NCI-H2171 (cell line): ENCODE data around the gene RNF114.

Experiments used
- DNase-seq: peaks from one replicate; lab custom pipeline; 2025; lab: John Stamatoyannopoulos, UW

RNF114 gene

DNA sequence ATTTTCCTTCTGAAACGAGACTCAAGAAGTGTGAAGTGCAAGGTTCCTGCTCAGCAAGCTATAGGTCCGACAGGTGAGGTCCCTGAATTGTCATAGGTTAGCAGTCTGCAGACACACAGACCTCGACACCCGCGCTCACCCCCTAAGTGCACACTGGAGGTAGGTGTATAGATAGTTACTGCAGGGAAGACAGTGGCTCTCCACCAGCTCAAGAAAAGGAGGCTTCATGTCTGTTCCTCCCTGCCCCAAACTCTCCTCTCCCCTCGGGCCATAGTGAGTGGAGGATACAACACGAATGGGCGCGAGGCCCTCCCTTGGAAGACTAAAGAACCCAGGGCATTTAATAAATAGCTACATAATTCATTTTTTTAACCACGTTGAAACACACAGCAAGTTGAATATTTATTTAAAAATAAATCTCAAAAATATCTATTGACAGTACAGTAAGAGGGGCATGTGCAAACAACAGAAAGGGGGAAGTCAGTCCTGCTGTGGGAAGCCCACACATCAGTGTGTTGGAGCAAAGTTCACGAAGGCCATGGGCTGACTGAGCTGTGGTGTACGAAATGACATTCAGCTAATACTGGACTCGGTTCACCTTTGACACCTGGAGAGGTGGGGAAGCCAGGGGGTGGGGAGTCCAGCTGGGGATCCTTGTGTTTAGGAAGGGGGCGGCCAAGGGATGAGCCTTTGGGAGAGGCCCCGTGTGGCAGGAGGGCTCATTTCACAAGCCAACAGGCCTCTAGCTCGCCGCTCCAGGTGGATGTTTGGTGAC lies 31.6 kb upstream of the RNF114 start:
- DNase-seq = no peak

DNA sequence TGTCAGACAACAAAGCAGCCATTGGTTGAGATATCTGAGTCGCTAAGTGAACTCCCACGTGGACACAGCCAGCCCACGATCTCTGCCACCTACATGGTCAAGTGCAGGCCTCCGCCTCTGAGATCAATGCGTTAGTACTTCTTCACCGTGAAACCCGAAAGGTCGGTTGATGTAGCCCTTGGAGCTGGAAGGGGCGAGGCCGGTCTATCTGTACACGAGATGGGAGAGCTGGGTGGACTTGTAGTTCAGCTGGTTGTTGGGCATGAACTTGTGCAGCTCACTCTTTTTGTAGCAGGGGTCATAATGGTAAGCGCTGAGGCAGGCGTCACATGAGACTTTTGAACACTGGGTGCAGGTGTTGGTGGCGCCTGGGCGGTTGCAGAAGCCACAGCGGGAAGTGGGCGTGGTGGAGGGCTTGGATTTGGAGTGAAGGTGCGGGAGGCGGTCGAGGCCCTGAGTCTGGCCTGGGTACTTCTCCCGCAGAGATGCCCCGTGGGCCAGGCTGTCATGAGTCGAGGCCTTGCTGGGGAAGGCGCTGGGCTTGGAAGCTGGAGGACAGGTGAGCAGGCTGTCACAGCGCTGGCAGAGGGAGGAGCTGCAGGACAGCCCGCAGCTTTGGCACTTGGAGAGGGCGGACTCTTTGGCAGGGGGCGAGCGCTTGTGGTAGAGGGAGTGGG lies 30.6 kb upstream of the RNF114 start:
- DNase-seq = no peak

DNA sequence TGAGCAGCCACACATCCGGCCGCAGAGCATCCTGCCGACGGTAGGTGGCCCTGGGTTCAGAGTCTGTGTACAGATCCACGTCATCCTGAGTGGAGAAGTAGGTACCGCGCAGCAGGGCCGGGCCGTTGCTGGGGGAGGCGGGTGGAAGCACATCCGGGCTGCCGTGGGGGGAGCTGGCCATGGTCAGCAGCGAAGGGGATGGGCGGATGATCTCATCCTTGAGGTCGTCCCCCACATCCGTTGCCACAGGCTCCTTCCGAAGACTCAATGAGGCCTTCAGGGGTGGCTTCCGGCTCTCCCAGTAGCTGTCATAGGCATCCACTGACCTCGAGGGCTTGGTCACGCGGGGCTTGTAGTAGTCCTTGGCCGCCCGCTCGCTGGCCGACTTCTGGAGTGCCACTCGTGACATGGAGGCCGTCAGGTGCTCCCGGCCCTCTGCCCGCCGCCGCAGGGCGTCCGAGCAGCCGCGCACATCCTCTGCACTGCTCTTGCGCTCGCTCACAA lies 30.0 kb upstream of the RNF114 start:
- no peak for DNase-seq

DNA sequence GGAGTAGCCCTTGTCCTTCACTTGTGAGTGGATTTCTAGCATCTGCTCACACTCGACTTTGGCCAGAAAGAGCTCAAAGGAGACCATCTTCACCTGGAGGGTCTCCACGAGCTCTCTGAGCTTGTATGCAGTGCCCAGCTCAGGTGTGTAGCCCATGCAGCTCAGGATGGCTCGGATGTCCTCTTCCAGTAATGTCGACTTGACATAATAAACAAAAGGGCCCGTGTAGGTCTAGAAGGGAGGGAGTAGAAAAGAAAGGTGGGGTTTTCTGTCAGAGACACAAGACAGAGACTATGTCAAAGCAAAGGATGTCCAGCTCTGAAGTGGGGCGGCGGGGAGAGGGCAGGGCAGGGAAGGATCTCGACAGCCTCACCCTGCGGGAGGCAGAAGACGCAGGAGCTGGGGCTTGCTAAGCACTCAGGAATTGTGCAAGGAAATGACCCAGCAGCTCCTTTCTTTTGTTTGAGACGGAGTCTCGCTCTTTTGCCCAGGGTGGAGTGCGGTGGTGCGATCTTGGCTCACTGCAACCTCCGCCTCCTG lies 29.5 kb upstream of the RNF114 start:
- DNase-seq = no peak

DNA sequence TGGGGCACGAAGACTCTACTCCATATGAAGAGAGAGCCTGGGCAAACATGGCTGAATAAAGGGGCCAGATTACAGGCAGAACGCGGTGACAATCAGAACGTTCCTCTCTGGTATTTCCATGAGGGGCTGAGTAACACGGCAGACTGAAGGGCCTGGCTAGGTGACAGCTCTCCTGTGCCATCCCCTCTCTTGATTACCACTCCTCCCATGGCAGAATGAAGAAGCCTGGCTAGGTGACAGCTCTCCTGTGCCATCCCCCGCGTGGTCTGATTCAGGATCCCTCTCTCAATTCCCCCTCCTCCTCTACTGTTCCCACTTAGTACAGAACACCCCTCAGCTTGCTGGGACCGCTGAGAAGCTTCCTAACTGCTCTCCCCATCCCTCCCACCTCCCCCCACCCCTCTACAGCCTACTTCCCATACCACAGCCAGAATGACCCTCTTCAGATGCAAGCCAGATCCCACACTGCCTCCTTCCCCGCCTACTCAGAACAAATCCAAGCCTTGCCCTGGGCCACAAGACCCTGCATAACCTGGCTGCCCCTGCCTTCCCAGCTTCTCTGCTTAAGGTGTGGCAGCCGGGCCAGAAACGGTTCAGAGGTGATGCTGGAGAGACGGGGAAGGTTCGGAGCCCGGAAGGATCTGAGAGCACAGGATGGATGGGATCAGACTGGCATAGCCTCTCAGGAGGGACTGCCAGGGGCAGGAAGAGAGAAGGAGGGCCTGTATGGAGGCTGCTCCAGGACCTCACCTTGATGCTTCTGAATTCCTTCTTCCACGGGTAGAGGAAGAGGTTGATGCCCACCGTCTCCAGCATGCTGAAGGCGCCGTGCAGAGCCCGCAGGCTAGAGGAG lies 28.6 kb upstream of the RNF114 start:
- no peak for DNase-seq

DNA sequence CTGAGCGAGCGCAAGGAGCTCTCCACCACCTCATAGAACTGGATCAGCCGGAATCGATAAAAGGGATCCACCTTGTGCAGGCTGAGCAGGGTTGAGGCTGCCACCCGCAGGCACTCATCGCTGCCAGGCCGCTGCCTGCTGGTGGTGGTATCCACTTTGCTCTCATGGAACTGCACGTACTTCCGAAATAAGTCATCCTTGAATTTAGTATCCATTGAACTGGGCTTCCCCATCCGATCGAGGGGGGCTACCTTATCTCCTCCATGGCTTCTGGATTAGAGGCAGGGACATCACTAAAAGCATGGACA lies 28.0 kb upstream of the RNF114 start:
- DNase-seq = no peak

DNA sequence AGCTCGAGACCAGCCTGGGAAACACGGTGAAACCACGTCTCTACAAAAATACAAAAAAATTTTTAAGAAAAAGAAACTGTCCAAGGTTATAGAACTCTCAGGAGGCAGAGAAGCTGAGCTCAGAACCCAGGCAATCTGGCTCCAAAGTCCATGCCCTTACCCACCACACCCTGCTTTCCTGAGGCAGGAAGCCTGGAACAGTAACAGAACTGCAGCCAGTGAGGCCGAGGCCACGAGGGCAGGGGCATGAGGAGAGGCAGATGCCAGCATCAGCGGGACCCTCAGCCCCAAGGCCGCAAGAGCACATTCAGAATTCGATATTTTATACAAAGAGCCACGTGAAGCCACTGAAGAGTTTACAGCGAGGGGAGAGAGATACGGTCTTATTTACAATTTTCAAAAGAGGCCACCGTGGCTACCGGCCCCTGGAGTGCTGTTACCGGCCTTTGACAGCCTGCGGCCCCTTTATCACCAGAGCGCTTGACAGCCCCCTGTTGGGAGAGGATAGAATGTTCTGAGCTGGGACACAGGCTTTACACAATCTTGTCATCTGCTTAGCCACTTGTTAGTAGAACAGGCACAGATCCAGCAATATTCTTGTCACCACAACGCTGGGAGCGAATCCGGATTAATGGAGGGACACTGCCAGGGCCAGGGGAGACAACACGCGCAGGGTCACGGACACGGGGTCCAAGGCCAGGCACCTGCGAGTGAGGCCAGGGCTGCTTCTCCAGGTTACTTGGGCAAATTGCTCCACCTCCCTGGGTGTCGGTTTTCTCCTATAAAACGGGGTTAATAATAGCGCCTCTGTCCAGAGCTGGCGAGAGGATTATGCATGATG lies 26.5 kb upstream of the RNF114 start:
- DNase-seq = no peak

DNA sequence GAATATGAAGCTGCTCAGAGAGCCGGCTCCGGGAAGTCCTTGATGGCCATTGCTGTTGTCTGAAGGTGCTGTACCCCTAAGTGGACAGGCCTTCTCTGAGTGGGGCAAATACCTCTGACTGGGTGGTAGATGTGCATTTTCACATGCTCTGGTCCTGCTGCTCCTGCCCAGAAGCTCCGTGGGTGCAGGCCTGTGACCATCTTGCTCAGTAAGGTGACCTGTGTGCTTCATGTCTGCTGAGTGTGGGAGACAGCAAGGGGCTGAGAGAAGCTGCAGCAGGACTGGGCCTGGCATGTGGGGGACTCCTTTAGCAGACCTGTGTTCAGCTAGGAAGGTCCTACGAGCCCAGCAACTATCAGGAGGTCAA lies 25.9 kb upstream of the RNF114 start:
- no peak for DNase-seq

DNA sequence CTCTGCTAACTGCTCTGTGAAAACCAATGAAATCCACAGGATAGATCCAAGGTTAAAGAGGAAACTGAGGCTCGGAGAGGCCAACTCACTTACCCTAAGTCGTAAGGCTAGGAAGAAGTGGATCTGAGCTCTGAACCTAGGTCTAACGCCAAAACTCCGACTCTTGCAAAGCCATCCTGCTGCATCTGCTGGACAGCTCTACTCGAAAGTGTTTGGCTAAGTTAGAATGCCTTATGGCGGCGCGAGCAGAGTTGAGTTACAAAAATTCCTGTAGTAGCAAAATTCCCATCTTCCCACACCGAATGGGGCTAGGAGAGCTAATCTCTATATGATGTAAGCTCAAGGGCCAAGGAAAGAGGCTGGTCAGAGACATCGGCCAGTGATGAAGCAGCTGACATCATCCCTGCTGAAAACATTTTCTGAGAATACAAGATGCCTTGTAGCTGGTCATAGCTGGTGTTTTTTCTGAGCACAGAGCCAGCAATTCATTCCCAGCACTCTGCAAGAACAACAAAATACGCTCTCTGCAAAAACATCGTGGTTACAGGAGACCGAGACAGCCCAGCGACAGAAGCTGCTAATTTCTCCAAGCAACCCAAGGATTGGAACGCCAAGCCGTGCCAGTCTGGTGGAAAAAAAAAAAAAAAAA lies 22.7 kb upstream of the RNF114 start:
- DNase-seq = no peak

DNA sequence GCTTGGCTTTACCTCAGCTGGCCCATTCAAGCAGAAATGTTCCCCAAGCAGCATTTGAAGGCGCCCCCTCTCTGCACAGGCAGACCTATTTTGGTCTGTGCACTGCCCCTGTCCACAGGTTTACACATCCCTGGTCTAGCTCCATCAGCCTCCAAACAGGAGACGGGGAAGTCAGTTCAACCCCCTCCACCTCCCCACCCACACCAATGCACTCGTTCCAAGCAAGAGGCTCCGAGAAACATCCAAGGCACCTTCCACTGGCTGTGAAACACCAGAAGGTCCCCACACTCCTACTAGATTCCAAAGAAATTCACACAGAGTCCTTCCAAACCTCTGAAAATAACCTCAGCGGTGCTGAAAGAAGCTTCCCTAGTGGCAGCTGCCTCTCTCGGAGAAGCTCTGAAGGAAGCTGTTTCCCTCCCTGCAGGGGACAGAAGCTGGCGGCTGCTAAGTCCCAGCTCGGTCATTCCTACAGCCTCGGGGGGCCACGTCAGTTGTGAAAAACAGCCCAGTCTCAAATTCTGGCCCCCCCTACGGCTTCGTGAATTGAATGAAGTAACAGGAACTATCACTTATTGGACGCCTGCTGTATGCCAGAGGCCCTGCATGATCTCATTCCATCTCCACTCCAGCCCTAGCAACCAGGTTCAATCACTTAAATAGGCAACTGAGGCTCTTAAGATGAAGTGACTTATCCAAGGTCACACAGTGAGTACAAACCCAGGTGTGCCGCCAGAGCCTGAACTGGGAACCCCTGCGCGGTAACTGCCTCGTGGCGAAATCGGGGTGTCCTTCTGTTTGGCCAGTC lies 21.7 kb upstream of the RNF114 start:
- DNase-seq = no peak

DNA sequence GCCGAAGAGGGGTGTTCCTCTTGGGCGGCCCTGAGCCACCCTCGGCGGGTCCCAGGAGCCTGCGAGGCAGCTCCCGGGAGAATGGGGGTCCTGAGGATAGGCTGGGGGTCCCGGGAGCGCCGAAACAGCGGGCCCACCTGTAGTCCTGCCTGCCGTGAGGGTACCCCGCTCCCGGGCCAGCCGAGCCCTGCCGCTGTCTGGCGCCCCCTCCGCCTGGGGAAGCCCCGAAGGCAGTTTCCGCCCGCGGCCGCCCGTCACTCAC lies 21.1 kb upstream of the RNF114 start:
- no peak for DNase-seq

DNA sequence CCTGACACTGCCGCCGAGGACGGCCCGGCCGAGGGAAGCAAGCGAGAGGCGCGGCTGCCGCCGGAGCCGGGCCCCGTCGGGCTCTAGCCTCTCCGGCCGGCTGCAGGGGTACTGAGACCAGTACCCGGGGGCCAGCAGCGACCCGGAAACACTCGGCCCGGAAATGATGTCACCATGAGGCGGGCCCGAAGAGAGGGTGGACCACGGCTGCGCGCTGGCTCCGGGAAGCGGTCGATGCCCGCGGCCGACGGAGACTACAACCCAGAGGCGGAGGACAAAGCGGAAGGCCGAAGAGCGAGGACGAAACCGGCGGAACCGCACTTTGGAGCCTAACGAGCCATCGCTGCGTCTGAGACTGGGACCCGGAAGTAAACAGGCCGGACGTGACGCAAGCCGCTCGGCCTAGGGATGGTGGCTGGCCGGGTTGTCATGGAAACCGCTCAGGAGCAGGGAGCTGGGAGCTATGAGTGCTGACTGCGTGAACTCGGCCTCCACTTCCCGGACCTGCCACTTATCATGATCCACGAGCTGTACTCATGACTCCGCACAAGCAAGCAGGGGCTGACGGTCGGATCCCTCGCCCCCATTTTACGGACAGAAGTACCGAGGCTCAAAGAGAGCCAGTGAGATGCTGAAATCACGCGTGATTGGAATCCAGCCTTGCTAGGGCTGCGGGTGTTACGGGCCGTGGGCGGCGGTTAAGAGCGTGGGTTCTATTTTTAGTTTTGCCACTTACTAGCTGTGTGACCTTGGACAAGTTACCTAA lies 20.6 kb upstream of the RNF114 start, which contains the start of gene SPATA2:
Gene SPATA2, minus strand, starts transcription at position 150 of the 766 bp plus-strand sequence. CDS start 7,039 bp downstream, outside the sequence.
- peak; percentile 97 for DNase-seq

DNA sequence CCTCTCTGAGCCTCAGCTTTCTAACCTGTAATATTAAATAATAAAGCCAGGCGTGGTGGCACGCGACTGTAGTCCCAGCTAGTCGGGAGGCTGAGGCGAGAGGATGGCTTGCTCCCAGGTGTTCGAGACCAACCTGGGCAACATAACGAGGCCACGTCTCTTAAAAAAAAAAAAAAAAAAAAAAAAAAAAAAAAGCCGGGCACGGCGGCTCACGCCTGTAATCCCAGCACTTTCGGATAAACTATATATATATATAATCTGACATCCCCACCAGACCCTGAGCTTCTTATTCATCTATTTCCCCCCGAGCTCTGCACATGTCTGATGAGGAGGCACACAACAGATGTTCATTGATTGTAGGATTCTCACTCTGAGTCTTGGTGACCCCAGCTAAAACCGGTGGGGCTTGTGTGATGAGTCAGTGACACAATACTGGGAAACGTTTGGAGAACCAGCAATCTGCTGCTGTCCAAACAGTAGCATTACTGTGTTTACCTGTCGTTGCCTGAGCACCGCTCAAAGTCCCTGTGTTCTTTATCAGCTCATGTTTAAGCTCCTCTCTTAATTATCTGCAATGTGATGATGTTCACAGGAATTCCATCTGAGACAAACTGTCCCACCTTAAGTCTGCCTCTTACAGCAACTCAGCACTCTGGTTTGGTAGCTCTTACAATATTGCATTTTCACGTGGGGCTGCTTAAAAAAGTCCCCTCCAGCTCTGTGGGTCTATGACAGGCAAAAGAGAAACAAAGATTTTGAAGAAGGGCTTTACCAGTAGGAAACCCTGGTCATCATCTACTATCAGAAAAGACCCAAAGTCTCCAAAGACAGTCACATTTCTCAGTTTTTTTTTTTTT lies 19.8 kb upstream of the RNF114 start:
- peak; percentile 47 for DNase-seq

DNA sequence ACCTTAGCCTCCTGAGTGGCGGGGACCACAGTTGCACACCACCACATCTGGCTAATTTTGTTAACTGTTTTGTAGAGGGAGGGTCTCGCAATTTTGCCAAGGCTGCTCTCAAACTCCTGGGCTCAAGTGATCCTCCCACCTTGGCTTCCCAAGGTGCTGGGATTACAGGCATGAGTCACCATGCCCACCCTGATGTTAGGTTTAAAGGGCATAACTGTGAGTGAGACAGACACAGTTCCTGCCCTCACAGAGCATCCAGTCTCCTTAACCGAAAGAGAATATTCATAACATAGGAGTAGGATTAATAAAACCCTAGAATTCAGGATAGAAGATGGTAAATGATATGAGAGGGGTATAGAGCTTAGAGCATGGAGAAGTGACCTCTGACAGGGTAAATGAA lies 17.8 kb upstream of the RNF114 start:
- no peak for DNase-seq

DNA sequence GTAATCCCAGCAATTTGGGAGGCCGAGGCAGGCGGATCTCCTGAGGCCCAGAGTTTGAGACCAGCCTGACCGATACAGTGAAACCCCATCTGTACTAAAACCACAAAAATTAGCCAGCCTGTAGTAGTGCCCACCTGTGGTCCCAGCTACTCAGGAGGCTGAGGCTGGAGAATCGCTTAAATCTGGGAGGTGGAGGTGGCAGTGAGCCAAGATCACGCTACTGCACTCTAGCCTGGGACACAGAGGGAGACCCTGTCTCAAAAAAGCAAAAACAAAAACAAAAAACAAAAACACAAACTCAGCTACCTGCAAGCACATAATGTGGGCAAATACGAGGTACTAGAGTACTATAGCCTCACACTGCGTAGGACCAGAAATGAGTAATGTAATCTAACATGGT lies 17.2 kb upstream of the RNF114 start:
- DNase-seq = no peak

DNA sequence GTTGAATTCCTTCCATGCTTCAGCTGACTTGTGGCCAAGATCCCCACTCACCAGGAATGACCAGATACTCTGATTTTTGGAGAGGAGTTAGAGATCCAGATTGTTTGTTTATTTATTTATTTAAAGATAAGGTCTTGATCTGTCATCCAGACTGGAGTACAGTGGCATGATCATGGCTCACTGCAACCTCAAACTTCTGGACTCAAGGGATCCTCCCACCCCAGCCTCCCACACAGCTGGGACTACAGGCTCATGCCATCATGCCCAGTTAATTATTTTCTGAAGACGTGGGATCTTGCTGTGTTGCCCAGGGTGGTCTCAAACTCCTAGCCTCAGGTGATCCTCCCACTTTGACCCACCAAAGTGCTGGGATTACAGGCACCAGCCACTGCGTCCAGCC lies 16.7 kb upstream of the RNF114 start:
- no peak for DNase-seq

DNA sequence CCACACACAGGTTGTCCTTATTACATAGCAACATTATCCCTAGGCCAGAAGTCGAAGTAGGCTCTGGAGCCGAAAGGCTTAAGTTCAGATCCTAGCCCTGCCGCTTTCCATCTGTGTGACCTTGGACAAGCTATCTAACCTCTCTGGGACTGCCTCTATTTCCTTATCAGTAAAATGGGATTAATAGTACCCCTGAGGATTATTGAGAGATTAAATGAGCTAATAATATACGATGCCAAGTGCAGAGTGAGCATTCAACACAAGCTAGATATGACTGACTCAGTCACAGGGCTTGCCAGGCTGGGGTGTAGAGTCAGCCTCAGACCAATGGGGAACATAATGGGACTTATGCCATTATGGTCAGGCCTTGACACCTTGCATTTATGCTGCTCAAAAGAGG lies 11.9 kb upstream of the RNF114 start:
- DNase-seq = no peak

DNA sequence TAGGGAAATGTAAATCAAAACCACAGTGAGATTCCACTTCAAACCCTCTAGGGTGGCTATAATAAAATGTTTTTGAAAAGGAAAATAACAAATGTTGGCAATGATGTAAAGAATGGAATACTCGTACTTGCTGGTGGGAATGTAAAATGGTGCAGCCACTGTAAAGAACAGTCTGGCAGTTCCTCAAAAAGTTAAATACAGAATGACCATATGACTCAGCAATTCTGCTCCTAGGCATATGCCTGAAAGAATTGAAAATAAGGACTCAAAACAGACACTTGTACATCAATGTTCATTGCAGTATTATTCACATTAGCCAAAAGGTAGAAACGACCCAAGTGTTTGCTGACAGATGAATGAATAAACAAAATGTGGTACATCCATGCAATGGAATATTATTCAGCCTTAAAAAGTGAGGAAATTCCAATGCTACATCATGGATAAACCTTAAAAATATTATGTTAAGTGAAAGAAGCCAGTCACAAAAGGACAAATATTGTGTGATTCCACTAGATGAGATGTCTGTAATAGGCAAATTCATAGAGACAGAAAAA lies 10.2 kb upstream of the RNF114 start:
- DNase-seq = no peak
